Measurements from ENCODE around the gene MYG1. TPM values are rescaled to one million over a fixed set of nuclear protein-coding genes. Genes with fewer than 3 reads are reported as not detected.

The MYG1 gene
- total RNA-seq, 4 donors from 2014 or later = 26.7 to 46.5 (median 40.7) TPM

- no peak for TF ChIP-seq CTCF (IDR thresholded peaks at IDR 0.05; ENCODE audit: low read depth)
Measured at GRCh38 chr12:53274445-53274844, 25.1 kb upstream of the MYG1 start.

GRCh38 chr12:53276511-53276910 lies 23.0 kb upstream of the MYG1 start:
- no peak for TF ChIP-seq CTCF (IDR thresholded peaks at IDR 0.05; ENCODE audit: low read depth)

DNA sequence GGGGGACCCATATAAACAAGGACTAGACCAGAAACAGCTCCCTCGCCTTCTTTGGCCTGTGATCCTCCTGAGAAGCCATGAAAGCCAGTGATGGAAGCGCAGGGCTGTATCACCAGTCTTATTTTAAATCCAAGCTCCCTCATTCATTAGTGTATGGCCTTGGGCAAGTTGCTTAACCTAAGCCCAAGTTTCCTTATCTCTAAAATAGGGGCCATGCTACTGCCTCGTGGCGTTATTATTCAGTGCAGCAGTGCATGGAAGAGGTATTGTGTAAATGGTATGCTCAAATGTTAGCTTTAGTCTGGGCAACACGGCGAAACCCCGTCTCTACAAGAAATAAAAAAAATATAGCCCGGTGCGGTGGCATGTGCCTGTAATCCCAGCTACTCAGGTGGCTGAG lies 21.5 kb upstream of the MYG1 start:
- TF ChIP-seq CTCF (IDR thresholded peaks at IDR 0.05; ENCODE audit: low read depth) = no peak

DNA sequence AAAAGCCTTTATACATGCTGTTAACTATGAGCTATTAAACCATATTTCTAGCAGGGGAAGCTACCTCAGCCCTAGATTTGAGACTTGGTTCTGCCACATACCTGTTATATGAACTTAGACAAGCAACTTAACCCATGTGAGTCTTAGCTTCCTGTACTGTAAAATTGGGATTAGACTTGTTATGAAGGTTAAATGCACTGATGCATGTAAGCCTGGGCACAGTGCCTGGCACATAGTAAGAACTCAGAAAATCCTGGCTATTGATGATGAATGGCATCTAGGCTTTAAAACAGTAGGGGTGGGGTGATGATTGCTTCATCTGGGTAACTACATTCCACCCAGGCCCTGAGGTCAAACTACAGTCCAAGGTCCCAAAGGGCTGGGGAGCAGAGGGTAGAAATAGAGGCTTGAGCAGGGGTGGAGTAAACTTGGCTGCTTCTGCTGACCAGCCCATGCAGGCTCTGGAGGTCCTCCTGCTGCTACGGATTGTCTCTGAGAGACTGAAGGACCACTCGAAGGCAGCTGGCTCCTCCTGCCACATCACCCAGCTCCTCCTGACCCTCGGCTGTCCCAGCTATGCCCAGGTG lies 20.1 kb upstream of the MYG1 start:
- no peak for TF ChIP-seq CTCF (IDR thresholded peaks at IDR 0.05; ENCODE audit: low read depth)

DNA sequence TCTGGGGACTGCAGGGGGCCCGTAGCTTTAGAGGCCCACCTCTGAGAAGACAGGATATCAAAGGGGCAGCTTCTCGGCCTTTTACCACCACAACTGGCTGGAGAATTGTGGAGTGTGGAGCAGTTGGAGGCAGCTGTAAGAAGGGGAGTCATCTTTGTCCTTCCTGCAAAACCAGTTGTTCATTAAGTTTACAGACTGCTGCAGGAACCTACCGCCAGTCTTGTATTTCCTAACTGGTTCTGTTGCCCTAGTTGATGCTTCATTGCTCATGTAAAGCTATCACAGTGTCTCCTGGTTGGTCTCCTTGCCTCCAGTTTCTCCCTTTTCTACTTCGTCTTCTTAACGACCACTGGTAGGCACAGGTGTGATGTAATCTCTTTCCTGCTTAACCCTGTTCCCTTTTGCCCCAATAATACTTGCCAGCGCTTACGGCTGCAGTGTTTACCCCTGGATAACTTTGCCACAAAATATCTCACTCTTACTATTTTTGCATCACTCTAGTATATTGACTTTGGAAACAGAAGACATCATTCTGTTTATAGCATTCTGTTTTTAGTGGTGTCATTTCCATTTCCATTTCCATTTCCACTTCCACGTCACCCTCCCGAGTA lies 19.5 kb upstream of the MYG1 start:
- no peak for TF ChIP-seq CTCF (IDR thresholded peaks at IDR 0.05; ENCODE audit: low read depth)

- TF ChIP-seq CTCF (IDR thresholded peaks at IDR 0.05; ENCODE audit: low read depth) = no peak
Measured at GRCh38 chr12:53286448-53286847, 13.0 kb upstream of the MYG1 start.

- TF ChIP-seq CTCF (IDR thresholded peaks at IDR 0.05; ENCODE audit: low read depth) = no peak
Measured at GRCh38 chr12:53287741-53288216, 11.7 kb upstream of the MYG1 start.

Measured in subcutaneous adipose tissue (tissue), 4 donors.